ENCODE results near the gene BTG3. TPM values are rescaled to one million over a fixed set of nuclear protein-coding genes. Genes with fewer than 3 reads are reported as not detected.

The BTG3 gene
- total RNA-seq, 2 experiments from 2014 or later: 40.7 to 43.3 TPM

DNA sequence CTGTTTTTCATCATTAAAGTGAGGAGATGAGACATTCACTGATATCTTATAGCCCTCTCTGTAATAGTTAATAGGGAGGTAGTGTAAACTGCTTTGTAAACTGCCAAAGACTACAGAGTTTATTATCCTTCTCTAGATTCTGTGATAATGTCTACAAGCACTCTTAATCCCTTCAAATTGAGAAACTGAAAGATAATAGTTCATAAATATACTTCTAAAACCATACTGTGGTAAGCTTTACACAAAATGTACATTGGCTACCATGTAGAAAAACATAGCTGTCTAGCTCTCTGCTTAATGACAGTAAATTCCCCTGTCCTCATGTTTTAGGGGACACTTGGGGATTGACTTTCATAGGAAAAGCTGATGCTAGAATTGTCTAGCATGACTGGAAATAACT, 60.3 kb downstream of the BTG3 start:
- Mint-ChIP-seq H3K27me3 (ENCODE audit: low read depth) (no peaks in the 10 kb centered on the region), H3K36me3 (ENCODE audit: low read depth) (no peaks in the 10 kb centered on the region), H3K4me3 (no peak overlapping the region), H3K9me3 (ENCODE audit: insufficient read depth) (no peaks in the 10 kb centered on the region), H3K4me1 (ENCODE audit: low read depth) (no peaks in the 10 kb centered on the region), H3K27ac (no peak overlapping the region)
- ChIA-PET CTCF (no interaction called here), POLR2A (no interaction called here)
- DNase-seq (no peak), ATAC-seq (no peak)

DNA sequence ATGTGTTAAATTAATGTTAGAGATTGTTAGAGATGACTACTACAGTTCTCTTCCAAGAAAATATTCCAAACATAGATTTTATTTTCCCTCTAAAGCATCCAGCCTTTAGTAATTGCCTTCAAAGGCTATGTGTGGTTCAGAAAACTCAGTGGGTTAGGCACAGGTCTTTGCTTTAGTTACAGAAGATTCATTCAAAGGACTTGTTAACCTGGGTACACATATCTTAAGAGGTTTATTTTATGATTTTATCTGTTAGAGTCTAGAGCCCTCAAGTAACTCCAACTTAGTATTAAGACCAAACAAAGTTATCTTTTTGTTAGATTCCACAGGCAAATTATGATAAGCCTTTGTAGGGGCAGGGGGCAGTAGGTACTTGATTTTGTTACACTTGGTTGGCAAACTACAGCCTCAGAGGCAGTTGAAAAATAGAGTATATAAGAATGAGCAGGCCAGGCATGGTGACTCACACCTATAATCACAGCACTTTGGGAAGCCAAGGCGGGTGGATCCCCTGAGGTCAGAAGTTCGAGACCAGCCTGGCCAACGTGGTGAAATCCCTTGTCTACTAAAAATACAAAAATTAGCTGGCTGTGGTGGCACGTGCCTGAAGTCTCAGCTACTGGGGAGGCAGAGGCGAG, 61.9 kb downstream of the BTG3 start:
- Mint-ChIP-seq H3K4me1 (ENCODE audit: low read depth) (no peaks in the 10 kb centered on the region), H3K4me3 (no peak overlapping the region), H3K27ac (no peak overlapping the region), H3K27me3 (ENCODE audit: low read depth) (no peaks in the 10 kb centered on the region), H3K9me3 (ENCODE audit: insufficient read depth) (no peaks in the 10 kb centered on the region), H3K36me3 (ENCODE audit: low read depth) (no peaks in the 10 kb centered on the region)
- POLR2A ChIA-PET: no interaction called here
- CTCF ChIA-PET: no interaction called here
- no peak for DNase-seq
- no peak for ATAC-seq

DNA sequence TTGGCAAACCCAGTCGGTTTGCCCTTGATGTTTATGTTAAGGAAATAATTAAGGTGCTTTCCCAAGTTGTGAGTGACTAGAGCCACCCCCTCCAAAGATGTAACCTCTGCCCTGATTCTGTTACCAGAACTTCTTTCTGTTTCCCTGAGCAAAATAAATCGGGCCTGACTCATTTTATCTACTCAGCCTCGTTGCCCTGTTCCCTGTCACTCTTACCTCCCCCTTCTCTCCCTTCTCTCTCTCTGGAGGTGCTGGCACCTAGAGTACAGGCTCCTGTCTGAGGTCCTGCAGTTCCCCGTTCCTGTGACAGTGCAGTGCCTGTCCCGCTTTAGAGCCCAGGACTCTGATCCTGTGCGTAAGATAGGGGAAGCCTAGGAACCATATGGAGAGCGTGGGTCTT, 64.4 kb downstream of the BTG3 start:
- CTCF ChIA-PET: no interaction called here
- POLR2A ChIA-PET: no interaction called here
- no peaks in the 10 kb centered on the region for H3K36me3 Mint-ChIP-seq (ENCODE audit: low read depth)

DNA sequence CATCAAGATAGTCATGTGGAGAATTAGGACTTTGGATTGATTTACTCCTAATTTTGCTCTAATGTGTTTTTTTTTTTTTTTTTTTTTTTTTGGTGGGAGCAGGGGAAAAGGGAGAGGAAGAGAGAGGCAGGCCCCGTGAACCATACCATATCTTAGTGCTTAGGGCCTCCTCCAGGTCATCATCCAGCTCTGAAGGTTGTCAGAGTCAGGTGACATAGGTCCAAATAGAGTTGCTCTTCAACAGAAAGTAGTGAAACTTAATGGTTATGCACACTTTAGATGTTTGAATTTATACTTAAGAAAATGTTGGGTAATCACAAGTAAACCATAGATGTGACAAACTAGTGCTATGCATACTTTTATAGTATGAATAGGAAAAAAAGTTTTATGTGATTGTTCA, 67.7 kb downstream of the BTG3 start:
- H3K36me3 Mint-ChIP-seq (ENCODE audit: low read depth): no peaks in the 10 kb centered on the region
- no peaks in the 10 kb centered on the region for H3K27me3 Mint-ChIP-seq (ENCODE audit: low read depth)
- no peaks in the 10 kb centered on the region for H3K9me3 Mint-ChIP-seq (ENCODE audit: insufficient read depth)
- POLR2A ChIA-PET: no interaction called here
- no peak overlapping the region for H3K27ac Mint-ChIP-seq
- ATAC-seq: no peak
- DNase-seq: no peak
- CTCF ChIA-PET: no interaction called here
- no peaks in the 10 kb centered on the region for H3K4me1 Mint-ChIP-seq (ENCODE audit: low read depth)
- H3K4me3 Mint-ChIP-seq: no peak overlapping the region

More for the DNA sequence above, 64.4 kb downstream of the BTG3 start:
- ATAC-seq (no peak), DNase-seq (no peak)
- no peaks in the 10 kb centered on the region for H3K9me3 Mint-ChIP-seq (ENCODE audit: insufficient read depth)
- no peaks in the 10 kb centered on the region for H3K4me1 Mint-ChIP-seq (ENCODE audit: low read depth)
- no peak overlapping the region for H3K4me3 Mint-ChIP-seq
- no peaks in the 10 kb centered on the region for H3K27me3 Mint-ChIP-seq (ENCODE audit: low read depth)
- H3K27ac Mint-ChIP-seq: no peak overlapping the region

Other genes starting within 250 kb of the BTG3 start
- under 1 TPM; 0.26 to 0.34 TPM for gene CXADR, start 99.9 kb downstream of the BTG3 start, total RNA-seq
- gene C21orf91, start 206.5 kb upstream of the BTG3 start, total RNA-seq: 10 to 100 TPM; 51.8 to 57.9 TPM

Data from activated CD8-positive, alpha-beta T cell treated with anti-CD3 and anti-CD28 coated beads, Interleukin-2, amount 10 ng/mL, durations not matched to agents 7 days and 5 days (primary cell).